Right kidney (tissue), 9 donors: ENCODE results near the gene PPP2R2C.

Source experiments
- DNase-seq: peaks from one replicate; pipeline ENCODE4 v3.0.0-alpha.2; 2016
- long read RNA-seq, 8 donors: transcript quantifications; one replicate each; lab custom pipeline, GENCODE V29; 2026

Gene PPP2R2C
- long read RNA-seq, donor 1 = 0 reads
- long read RNA-seq, donor 2 = 0 reads
- long read RNA-seq, donor 3 = 0 reads
- long read RNA-seq, donor 4 = 0 reads
- long read RNA-seq, donor 5 = 0 reads
- long read RNA-seq, donor 6 = 0 reads
- long read RNA-seq, donor 7 = 0 reads
- long read RNA-seq, donor 8 = 0 reads

GRCh38 chr4:6472387-6473263 lies at the start of gene PPP2R2C:
Gene PPP2R2C (minus strand): TSS chr4:6472614. CDS start chr4:6472229, 385 bp downstream.
- no peak for DNase-seq

GRCh38 chr4:6520978-6521377 lies 48.6 kb upstream of the PPP2R2C start:
- DNase-seq = no peak

GRCh38 chr4:6520051-6520636 lies 47.7 kb upstream of the PPP2R2C start:
- no peak for DNase-seq

GRCh38 chr4:6517171-6517570 lies 44.8 kb upstream of the PPP2R2C start:
- DNase-seq = no peak

- DNase-seq = no peak
Observed at GRCh38 chr4:6516762-6517161, 44.3 kb upstream of the PPP2R2C start.

GRCh38 chr4:6516281-6516680 lies 43.9 kb upstream of the PPP2R2C start:
- DNase-seq = no peak

GRCh38 chr4:6513678-6514077 lies 41.3 kb upstream of the PPP2R2C start:
- no peak for DNase-seq

- no peak for DNase-seq
Observed at GRCh38 chr4:6509587-6509986, 37.2 kb upstream of the PPP2R2C start.

- DNase-seq = no peak
Observed at GRCh38 chr4:6507345-6507744, 34.9 kb upstream of the PPP2R2C start.

GRCh38 chr4:6506616-6507140 lies 34.3 kb upstream of the PPP2R2C start:
- no peak for DNase-seq

GRCh38 chr4:6504900-6505496 lies 32.6 kb upstream of the PPP2R2C start:
- no peak for DNase-seq

- no peak for DNase-seq
Observed at GRCh38 chr4:6502747-6503465, 30.5 kb upstream of the PPP2R2C start.

GRCh38 chr4:6502147-6502546 lies 29.7 kb upstream of the PPP2R2C start:
- no peak for DNase-seq

- no peak for DNase-seq
Observed at GRCh38 chr4:6501171-6501570, 28.8 kb upstream of the PPP2R2C start.

GRCh38 chr4:6500481-6501140 lies 28.2 kb upstream of the PPP2R2C start:
- no peak for DNase-seq

GRCh38 chr4:6499238-6499600 lies 26.8 kb upstream of the PPP2R2C start:
- no peak for DNase-seq

- no peak for DNase-seq
Observed at GRCh38 chr4:6498511-6499237, 26.3 kb upstream of the PPP2R2C start.

- DNase-seq = no peak
Observed at GRCh38 chr4:6497796-6498195, 25.4 kb upstream of the PPP2R2C start.

GRCh38 chr4:6495736-6496135 lies 23.3 kb upstream of the PPP2R2C start:
- no peak for DNase-seq

GRCh38 chr4:6495296-6495590 lies 22.8 kb upstream of the PPP2R2C start:
- DNase-seq = no peak
